ENCODE measurements around the gene KRTAP3-1. TPM values are rescaled to one million over a fixed set of nuclear protein-coding genes. Genes with fewer than 3 reads are reported as not detected.

Gene KRTAP3-1
- total and polyA plus RNA-seq, 2 donors from 2014 or later = not detected

GRCh38 chr17:40980117-40980516, 28.8 kb downstream of the KRTAP3-1 start:
- H3K36me3 ChIP-seq (ENCODE audit: control insufficient read depth in 2 of 3, insufficient read depth in 3 of 3, low read length in 3 of 3) = no peaks in the 10 kb centered on the region
- H3K4me3 ChIP-seq (ENCODE audit: low read length in 3 of 3) = no peak overlapping the region
- H3K4me1 ChIP-seq (ENCODE audit: control insufficient read depth in 2 of 3, insufficient read depth in 2 of 3, low read depth in 1 of 3, low read length in 3 of 3) = no peaks in the 10 kb centered on the region
- intact Hi-C loops (cut with DNase I) = no loop called here
- DNase-seq = no peak
- H3K9me3 ChIP-seq (ENCODE audit: control insufficient read depth in 2 of 3, insufficient read depth in 1 of 3, low read length in 3 of 3) = no peaks in the 10 kb centered on the region
- H3K27me3 ChIP-seq (ENCODE audit: control insufficient read depth, insufficient read depth, low read length) = no peaks in the 10 kb centered on the region
- FAIRE-seq = no peak
- no peak overlapping the region for H3K27ac ChIP-seq (ENCODE audit: low read depth in 2 of 2, low read length in 2 of 2)
- H3K9ac ChIP-seq (ENCODE audit: low read length in 3 of 3) = no peak overlapping the region
- TF ChIP-seq CTCF (IDR thresholded peaks at IDR 0.05; ENCODE audit: borderline replicate concordance, extremely low read depth, insufficient read depth) = no peak

DNA sequence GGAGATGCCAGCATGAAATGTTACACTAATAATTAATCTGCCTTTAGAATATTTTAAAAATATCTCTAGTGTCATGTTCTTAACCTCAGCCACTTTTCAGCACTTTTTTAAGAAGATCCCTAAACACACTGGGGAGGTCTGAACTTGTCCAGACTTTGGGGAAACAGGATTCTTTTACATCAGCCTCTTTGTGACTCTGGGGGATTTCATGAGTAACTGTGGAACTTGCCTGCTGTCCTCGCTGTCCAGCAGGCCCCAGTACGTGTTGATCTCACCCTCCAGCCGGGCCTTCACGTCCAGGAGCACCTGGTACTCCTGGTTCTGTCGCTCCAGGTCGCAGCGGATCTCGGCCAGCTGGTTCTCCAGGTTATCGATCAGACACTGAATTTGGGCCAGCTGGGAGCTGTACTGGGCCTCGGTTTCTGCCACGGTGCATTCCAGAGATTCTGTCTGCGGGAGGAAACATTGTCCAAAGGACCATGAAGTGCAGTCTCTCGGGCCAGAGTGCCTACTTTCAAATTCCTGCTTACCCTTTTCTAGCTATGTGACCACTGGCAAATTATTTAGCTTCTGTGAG, 30.3 kb downstream of the KRTAP3-1 start:
- H3K4me3 ChIP-seq (ENCODE audit: low read length in 3 of 3) = no peak overlapping the region
- H3K27me3 ChIP-seq (ENCODE audit: control insufficient read depth, insufficient read depth, low read length) = no peaks in the 10 kb centered on the region
- H3K4me1 ChIP-seq (ENCODE audit: control insufficient read depth in 2 of 3, insufficient read depth in 2 of 3, low read depth in 1 of 3, low read length in 3 of 3) = no peaks in the 10 kb centered on the region
- TF ChIP-seq CTCF (IDR thresholded peaks at IDR 0.05; ENCODE audit: borderline replicate concordance, extremely low read depth, insufficient read depth) = no peak
- no peak overlapping the region for H3K9ac ChIP-seq (ENCODE audit: low read length in 3 of 3)
- no peaks in the 10 kb centered on the region for H3K9me3 ChIP-seq (ENCODE audit: control insufficient read depth in 2 of 3, insufficient read depth in 1 of 3, low read length in 3 of 3)
- intact Hi-C loops (cut with DNase I) = no loop called here
- FAIRE-seq (no peak), DNase-seq (no peak)
- no peak overlapping the region for H3K27ac ChIP-seq (ENCODE audit: low read depth in 2 of 2, low read length in 2 of 2)
- H3K36me3 ChIP-seq (ENCODE audit: control insufficient read depth in 2 of 3, insufficient read depth in 3 of 3, low read length in 3 of 3) = no peaks in the 10 kb centered on the region

- FAIRE-seq = no peak
- no peaks in the 10 kb centered on the region for H3K9me3 ChIP-seq (ENCODE audit: control insufficient read depth in 2 of 3, insufficient read depth in 1 of 3, low read length in 3 of 3)
- no peaks in the 10 kb centered on the region for H3K36me3 ChIP-seq (ENCODE audit: control insufficient read depth in 2 of 3, insufficient read depth in 3 of 3, low read length in 3 of 3)
- DNase-seq = no peak
- H3K4me1 ChIP-seq (ENCODE audit: control insufficient read depth in 2 of 3, insufficient read depth in 2 of 3, low read depth in 1 of 3, low read length in 3 of 3) = no peaks in the 10 kb centered on the region
- no peak overlapping the region for H3K4me3 ChIP-seq (ENCODE audit: low read length in 3 of 3)
- no peaks in the 10 kb centered on the region for H3K27me3 ChIP-seq (ENCODE audit: control insufficient read depth, insufficient read depth, low read length)
- H3K27ac ChIP-seq (ENCODE audit: low read depth in 2 of 2, low read length in 2 of 2) = no peak overlapping the region
- no peak for TF ChIP-seq CTCF (IDR thresholded peaks at IDR 0.05; ENCODE audit: borderline replicate concordance, extremely low read depth, insufficient read depth)
- intact Hi-C loops (cut with DNase I) = no loop called here
- H3K9ac ChIP-seq (ENCODE audit: low read length in 3 of 3) = no peak overlapping the region
These were observed 33.4 kb downstream of the KRTAP3-1 start for GRCh38 chr17:40975516-40975915.

DNA sequence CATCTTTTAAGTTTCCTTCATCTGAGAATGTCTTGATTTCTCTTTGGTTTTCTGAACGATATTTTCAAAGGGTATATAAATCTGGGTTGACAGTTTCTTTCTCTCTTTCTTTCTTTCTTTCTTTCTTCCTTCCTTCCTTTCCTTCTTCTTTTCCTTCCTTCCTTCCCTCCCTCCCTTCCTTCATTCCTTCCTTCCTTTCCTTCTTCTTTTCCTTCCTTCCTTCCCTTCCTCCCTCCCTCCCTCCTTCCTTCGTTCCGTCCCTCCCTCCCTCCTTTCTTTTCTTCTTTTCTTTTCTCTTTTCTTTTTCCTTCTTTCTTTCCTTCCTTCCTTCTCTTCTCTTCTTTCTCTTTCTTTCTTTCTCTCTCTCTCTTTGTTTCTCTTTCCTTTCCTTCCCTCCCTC, 34.6 kb downstream of the KRTAP3-1 start:
- no peak overlapping the region for H3K9ac ChIP-seq (ENCODE audit: low read length in 3 of 3)
- H3K27me3 ChIP-seq (ENCODE audit: control insufficient read depth, insufficient read depth, low read length) = no peaks in the 10 kb centered on the region
- H3K27ac ChIP-seq (ENCODE audit: low read depth in 2 of 2, low read length in 2 of 2) = no peak overlapping the region
- no peaks in the 10 kb centered on the region for H3K9me3 ChIP-seq (ENCODE audit: control insufficient read depth in 2 of 3, insufficient read depth in 1 of 3, low read length in 3 of 3)
- no peak for DNase-seq
- intact Hi-C loops (cut with DNase I) = no loop called here
- H3K4me1 ChIP-seq (ENCODE audit: control insufficient read depth in 2 of 3, insufficient read depth in 2 of 3, low read depth in 1 of 3, low read length in 3 of 3) = no peaks in the 10 kb centered on the region
- no peak for TF ChIP-seq CTCF (IDR thresholded peaks at IDR 0.05; ENCODE audit: borderline replicate concordance, extremely low read depth, insufficient read depth)
- H3K4me3 ChIP-seq (ENCODE audit: low read length in 3 of 3) = no peak overlapping the region
- H3K36me3 ChIP-seq (ENCODE audit: control insufficient read depth in 2 of 3, insufficient read depth in 3 of 3, low read length in 3 of 3) = no peaks in the 10 kb centered on the region
- no peak for FAIRE-seq
